Neural cell (in vitro differentiated cells): Measurements from ENCODE around the gene SEC16A.

Experiments
- CTCF ChIP-seq: fragments of 450-650 bp; IDR thresholded peaks from 2 replicates; pipeline ENCODE4 v1.5.1; 2014; ENCODE audit warnings: antibody characterized with exemption, mild to moderate bottlenecking, moderate library complexity; ENCODE audit not compliant: poor library complexity, severe bottlenecking
- EZH2 ChIP-seq: fragments of 200-600, 300-800 bp; shearing (Covaris generic), sonication (generic); IDR thresholded peaks from 2 replicates; pipeline ENCODE4 v1.6.1; 2014; ENCODE audit warnings: antibody characterized with exemption, low read length, borderline replicate concordance, mild to moderate bottlenecking; ENCODE audit not compliant: insufficient read depth, poor library complexity, severe bottlenecking

- no peak for TF ChIP-seq CTCF
- TF ChIP-seq EZH2: no peak
Observed at GRCh38 chr9:136423432-136424146, 59.3 kb downstream of the SEC16A start.
